Gastroesophageal sphincter (tissue), 4 donors: Measurements from ENCODE around the gene TCOF1. TPM values are rescaled to one million over a fixed set of nuclear protein-coding genes. Genes with fewer than 3 reads are reported as not detected.
A peak's percentile ranks its signal among the peaks of the same experiment; 100 is the strongest.

Experiments used
- ATAC-seq: fragments of 150-250 bp; one replicate; pipeline ENCODE4 v1.9.1; 2016; ENCODE audit warnings: mild to moderate bottlenecking, moderate library complexity
- H3K27ac ChIP-seq, 4 donors: fragments of 200-600 bp; sonication (generic) in 3 of 4; 1 replicate in 3 of 4; 2 replicates in 1 of 4; pipeline ENCODE4 v1.5.1; 2016 to 2019
- H3K27me3 ChIP-seq: fragments of 200-600 bp; sonication (generic); one replicate; pipeline ENCODE4 v1.5.1; 2019
- H3K36me3 ChIP-seq, 2 donors: fragments of 200-600 bp; sonication (generic); one replicate each; pipeline ENCODE4 v1.5.1; 2019; ENCODE audit warnings: control low read depth in 1 of 2
- H3K4me1 ChIP-seq, 3 donors: fragments of 200-600 bp; sonication (generic); 1 replicate in 2 of 3; 2 replicates in 1 of 3; pipeline ENCODE4 v1.5.1; 2016 to 2019; ENCODE audit warnings: control low read depth in 2 of 3
- H3K4me3 ChIP-seq, 2 donors: fragments of 200-600 bp; sonication (generic); one replicate each; pipeline ENCODE4 v1.5.1; 2019; ENCODE audit warnings: mild to moderate bottlenecking in 1 of 2, moderate library complexity in 1 of 2
- H3K9me3 ChIP-seq, 3 donors: fragments of 200-600 bp; sonication (generic); one replicate each; pipeline ENCODE4 v1.5.1; 2017 to 2019; ENCODE audit warnings: control low read depth in 2 of 3
- CTCF ChIP-seq, 4 experiments: fragments of 200-600 bp in 2 of 4; fragments of 450-650 bp in 2 of 4; sonication (generic) in 1 of 4; IDR thresholded peaks; one replicate each; pipeline ENCODE4 v1.5.1; 2017 to 2019; ENCODE audit warnings: antibody characterized with exemption in 4 of 4, mild to moderate bottlenecking in 2 of 4, moderate library complexity in 2 of 4
- EP300 ChIP-seq: sonication (generic); formaldehyde crosslinking; IDR thresholded peaks from one replicate; pipeline ENCODE4 v1.6.1; 2017; ENCODE audit warnings: antibody characterized with exemption, mild to moderate bottlenecking
- POLR2A ChIP-seq, 2 donors: fragments of 450-650 bp; IDR thresholded peaks; one replicate each; pipeline ENCODE4 v1.6.1; 2017; ENCODE audit warnings: antibody characterized with exemption in 2 of 2, mild to moderate bottlenecking in 2 of 2, moderate library complexity in 1 of 2
- POLR2AphosphoS5 ChIP-seq: sonication (generic); formaldehyde crosslinking; IDR thresholded peaks from one replicate; pipeline ENCODE4 v1.6.1; 2017; ENCODE audit warnings: antibody characterized with exemption
- WGBS, 2 donors: methylation state at CpG; one replicate each; pipeline ENCODE4 v1.1.5; 2018; ENCODE audit warnings: low coverage in 1 of 2; 5-methylcytosine and 5-hydroxymethylcytosine counted together
- total RNA-seq, 4 donors: library from RNA; depleted of rRNA; stranded (reverse); fragments of >200 nt; gene quantifications; one replicate each; pipeline ENCODE4 v1.1.0, GENCODE V29; 2016

The TCOF1 gene
- total RNA-seq, 4 donors from 2014 or later: 25.4 to 55.7 (median 31.0) TPM

GRCh38 chr5:150394912-150395687, 37.6 kb downstream of the TCOF1 start:
- Histone ChIP-seq H3K4me1 (no peaks in the 10 kb centered on the region), H3K27ac (no peak overlapping the region), H3K36me3 (peaks cover 0 to 100% of the 10 kb centered on the region in 2 donors), H3K4me3 (no peak overlapping the region), H3K9me3 (no peaks in the 10 kb centered on the region), H3K27me3 (no peaks in the 10 kb centered on the region)
- no peak for TF ChIP-seq POLR2AphosphoS5
- TF ChIP-seq EP300: no peak
- no peak for TF ChIP-seq POLR2A (IDR thresholded peaks at IDR 0.05)
- peak in 1 of 4 experiments; percentile 9 for TF ChIP-seq CTCF (IDR thresholded peaks at IDR 0.05)
- no peak for ATAC-seq
- WGBS, 2 donors: 30 to 60% methylated on average over 3 to 8 of the region's 13 CpGs

GRCh38 chr5:150395688-150395975, 38.1 kb downstream of the TCOF1 start:
- TF ChIP-seq POLR2A (IDR thresholded peaks at IDR 0.05) (no peak), CTCF (IDR thresholded peaks at IDR 0.05) (no peak), POLR2AphosphoS5 (no peak), EP300 (no peak)
- no peak for ATAC-seq
- Histone ChIP-seq H3K4me1 (no peaks in the 10 kb centered on the region), H3K4me3 (no peak overlapping the region), H3K9me3 (no peaks in the 10 kb centered on the region), H3K27me3 (no peaks in the 10 kb centered on the region), H3K36me3 (peaks cover 0 to 100% of the 10 kb centered on the region in 2 donors), H3K27ac (no peak overlapping the region)
- WGBS, 2 donors: 60 to 65% methylated on average over 1 to 2 of the region's 2 CpGs

GRCh38 chr5:150396267-150396666, 38.8 kb downstream of the TCOF1 start:
- Histone ChIP-seq H3K36me3 (peaks cover 0 to 100% of the 10 kb centered on the region in 2 donors), H3K27ac (no peak overlapping the region), H3K4me1 (no peaks in the 10 kb centered on the region), H3K9me3 (no peaks in the 10 kb centered on the region), H3K27me3 (no peaks in the 10 kb centered on the region), H3K4me3 (no peak overlapping the region)
- TF ChIP-seq EP300 (no peak), CTCF (IDR thresholded peaks at IDR 0.05) (no peak), POLR2AphosphoS5 (no peak), POLR2A (IDR thresholded peaks at IDR 0.05) (no peak)
- ATAC-seq: no peak
- 94 to 96% methylated on average over 2 to 5 of the region's 7 CpGs for WGBS, 2 donors

GRCh38 chr5:150397146-150397781, 39.8 kb downstream of the TCOF1 start:
- no peak for TF ChIP-seq EP300
- TF ChIP-seq POLR2AphosphoS5: no peak
- TF ChIP-seq CTCF (IDR thresholded peaks at IDR 0.05): no peak
- H3K4me1 ChIP-seq: no peaks in the 10 kb centered on the region
- no peak overlapping the region for H3K4me3 ChIP-seq
- no peak for ATAC-seq
- H3K27me3 ChIP-seq: no peaks in the 10 kb centered on the region
- no peaks in the 10 kb centered on the region for H3K9me3 ChIP-seq
- no peak overlapping the region for H3K27ac ChIP-seq
- peaks cover 0 to 100% of the 10 kb centered on the region in 2 donors for H3K36me3 ChIP-seq
- WGBS, 2 donors: 83 to 88% methylated on average over 3 to 7 of the region's 14 CpGs
